ENCODE data around the gene NFATC2.

NFATC2 gene

DNA sequence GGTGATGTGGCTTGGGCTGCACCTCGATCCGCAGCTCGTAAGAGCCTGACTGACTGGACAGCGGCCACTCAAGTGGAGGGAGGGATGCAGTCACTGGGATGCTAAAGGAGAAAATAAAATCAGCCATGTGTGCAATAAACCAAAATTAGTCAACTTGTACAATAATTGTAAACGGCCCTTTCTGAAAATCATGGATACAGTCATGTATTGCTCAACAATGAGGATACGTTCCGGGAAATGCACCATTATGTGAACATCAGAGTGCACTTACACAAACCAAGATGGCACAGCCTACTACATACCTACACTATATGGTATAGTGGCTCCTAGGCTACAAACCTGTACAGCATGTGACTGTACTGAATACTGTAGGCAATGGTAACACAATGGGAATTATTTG, 25.7 kb downstream of the NFATC2 start:
- no peak for DNase-seq (ENCODE audit: low read depth in 1 of 2, low spot score in 1 of 2)

DNA sequence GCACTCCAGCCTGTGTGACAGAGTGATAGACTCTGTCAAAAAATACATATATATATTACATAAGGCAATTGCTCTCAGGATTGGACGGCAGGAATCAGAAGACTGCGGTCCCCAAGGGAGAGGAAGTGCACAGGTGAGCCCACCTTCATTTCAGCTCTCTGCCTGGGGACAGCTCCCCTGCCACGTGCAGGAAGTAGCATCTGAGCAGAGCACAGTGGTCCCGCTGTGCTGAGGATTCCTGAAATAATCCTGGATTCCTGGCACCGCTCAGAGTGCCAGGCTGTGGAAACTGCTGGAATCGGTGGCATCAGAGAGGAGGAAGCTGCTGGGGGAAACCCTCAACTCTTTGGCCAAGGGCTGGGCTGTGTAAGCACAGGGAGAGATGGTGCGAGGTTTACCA, 27.7 kb downstream of the NFATC2 start:
- no peak for DNase-seq (ENCODE audit: low read depth in 1 of 2, low spot score in 1 of 2)

DNA sequence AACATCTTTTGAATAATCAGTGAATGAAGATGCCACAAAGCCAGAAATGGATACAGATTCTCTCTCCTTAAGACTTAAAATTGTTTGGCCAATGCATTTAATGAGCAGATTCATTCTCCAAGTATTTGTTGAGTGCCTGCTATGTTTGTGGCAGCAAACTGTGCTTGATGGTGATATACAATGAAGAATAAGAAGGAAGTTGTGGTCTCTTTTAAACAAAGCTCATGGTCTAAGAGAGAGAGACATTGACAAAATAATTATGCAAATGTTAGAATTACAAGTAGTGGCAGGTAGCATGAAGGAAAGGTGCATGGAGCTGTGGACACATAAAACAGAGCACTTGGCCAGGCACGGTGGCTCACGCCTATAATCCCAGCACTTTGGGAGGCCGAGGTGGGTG, 28.3 kb downstream of the NFATC2 start:
- no peak for DNase-seq (ENCODE audit: low read depth in 1 of 2, low spot score in 1 of 2)

DNA sequence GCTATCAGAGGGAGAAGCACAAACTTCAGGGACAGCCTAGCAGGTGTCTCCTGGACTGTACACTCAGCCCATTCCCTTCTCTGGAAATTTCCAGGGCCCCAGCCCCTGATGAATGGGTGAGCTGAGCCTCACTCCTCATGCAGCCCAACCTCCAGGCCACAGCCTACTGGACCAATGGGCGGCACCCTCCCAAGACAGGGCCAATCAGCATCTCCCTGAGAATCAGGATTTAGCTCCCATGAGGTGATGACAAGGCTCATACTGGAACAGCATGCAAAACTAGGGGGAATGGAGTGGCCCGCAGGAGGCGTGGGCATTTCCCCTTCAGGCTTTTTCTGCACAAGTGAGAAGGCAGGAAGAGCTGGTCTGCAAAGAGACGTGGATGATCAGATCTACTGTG, 29.0 kb downstream of the NFATC2 start:
- DNase-seq (ENCODE audit: low read depth in 1 of 2, low spot score in 1 of 2) = no peak

DNA sequence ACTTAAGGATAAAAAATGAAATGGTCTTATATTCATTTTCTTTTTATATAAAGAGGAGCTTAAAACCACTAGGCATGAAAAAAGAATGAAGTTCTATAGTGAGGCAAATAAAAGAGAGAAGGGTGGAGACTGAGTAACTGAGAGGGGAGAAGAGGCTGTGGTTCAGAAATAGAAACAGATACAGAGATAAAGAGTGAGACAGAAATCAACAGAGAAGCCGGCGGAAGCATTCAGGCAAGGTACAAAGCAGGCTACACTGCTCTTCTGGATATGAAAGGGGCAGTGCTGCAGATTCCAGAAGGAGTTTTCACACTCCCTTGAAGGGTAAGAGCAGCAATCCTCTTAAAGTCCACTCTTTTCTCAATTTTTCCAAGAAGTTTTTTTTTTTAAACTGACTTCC, 29.9 kb downstream of the NFATC2 start:
- DNase-seq (ENCODE audit: low read depth in 1 of 2, low spot score in 1 of 2) = no peak

DNA sequence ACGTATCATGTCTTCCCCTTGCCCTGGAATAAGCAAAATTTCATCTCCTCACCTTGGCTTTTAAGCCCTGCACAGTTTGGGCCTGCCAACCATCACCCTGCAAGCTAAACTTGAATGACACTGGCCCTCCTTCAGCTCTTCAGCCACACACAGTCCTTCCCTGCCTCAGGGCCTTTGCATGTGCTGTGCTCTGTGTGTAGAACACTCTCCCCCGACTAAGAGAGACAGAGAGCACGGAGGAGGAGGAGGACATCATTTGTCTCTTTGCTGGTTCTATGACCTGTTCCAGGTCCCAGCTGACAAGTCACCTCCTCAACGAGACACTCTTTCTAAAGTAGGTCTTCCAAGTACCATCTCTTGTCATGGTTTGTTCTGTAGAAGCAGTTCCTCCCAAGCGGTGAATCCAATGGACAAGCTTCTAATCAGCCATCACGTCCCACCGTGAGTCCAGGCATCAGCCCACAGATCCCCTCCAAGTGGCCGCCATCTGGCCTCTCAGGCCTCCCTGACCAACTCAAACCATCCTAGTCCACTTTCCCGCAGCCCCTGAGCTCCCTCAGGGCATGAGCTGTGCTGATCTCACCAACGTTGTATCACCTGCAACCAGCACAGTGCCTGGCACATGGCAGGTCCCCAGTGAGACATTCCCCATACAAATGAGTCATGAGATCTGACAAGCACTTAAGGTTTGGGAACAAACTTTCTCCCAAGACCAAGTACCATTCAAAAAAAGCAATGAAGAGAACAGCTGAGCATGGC, 30.5 kb downstream of the NFATC2 start:
- DNase-seq (ENCODE audit: low read depth in 1 of 2, low spot score in 1 of 2) = no peak

DNA sequence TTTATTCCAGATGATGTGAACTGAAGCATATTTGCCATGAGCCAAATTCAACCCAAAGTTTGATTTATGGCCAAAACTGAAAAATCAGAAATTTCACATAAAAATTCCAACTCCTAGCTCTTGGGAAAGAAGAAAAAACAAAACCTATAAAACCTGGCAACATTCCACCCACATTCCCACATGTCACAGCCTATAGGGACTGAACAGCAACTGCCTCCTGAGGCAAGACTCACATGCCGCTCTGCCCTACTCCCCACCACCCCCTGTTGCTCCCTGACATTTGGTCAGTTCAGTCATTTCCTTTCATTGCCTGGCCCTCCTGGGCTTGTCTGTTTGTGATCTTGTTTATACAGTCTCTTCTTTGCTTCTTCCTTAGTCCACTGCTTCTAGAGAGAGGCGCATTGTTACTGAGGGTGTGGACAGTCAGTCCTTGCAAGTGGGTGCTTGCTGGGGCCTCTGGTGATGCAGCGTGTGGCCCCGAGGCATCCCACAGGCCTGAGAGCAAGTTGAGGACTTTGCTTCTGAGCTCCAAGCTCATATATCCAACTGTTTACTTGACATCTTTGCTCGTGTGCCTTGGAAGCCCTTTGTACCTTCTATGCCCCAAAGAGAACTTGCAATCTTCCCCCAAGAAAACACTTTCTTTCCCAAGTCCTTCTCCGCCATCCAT, 31.4 kb downstream of the NFATC2 start:
- no peak for DNase-seq (ENCODE audit: low read depth in 1 of 2, low spot score in 1 of 2)

DNA sequence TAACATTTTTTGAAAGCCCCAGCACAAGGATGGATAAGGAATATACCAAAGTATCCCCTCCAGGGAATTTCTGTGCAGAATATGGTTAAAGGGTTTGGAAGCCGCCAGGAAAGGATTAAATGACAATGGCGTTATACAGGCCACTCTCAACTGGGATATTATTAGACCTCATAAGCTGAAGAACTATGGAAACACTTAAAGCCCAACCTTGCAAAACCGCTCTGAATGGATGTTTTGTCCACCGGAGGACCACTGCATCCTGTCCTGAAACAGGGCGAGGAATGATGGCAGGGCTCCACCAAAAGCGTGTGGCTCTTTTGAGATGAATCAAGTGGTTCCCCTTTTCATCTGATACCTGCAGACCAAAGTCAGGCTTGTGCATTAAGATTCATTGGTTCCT, 32.4 kb downstream of the NFATC2 start:
- DNase-seq (ENCODE audit: low read depth in 1 of 2, low spot score in 1 of 2) = no peak

DNA sequence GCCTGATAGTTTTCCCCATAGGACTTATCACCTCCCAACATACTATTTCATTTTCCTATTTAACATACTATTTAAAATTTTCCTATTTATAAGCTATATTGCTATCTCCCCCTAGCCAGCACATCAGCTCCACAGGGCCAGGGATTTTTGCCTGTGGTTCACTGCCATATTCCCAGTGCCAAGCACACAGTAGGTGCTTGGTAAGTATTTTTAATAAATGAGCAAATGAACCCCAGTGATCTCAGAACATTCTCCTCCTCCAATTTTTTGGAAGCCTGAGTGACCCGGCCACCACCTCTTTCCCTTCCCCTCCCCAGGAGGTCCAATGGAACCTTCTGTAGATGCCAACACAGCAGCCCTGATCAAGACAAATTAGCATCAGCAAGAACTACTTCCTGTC, 33.3 kb downstream of the NFATC2 start:
- DNase-seq (ENCODE audit: low read depth in 1 of 2, low spot score in 1 of 2) = no peak

DNA sequence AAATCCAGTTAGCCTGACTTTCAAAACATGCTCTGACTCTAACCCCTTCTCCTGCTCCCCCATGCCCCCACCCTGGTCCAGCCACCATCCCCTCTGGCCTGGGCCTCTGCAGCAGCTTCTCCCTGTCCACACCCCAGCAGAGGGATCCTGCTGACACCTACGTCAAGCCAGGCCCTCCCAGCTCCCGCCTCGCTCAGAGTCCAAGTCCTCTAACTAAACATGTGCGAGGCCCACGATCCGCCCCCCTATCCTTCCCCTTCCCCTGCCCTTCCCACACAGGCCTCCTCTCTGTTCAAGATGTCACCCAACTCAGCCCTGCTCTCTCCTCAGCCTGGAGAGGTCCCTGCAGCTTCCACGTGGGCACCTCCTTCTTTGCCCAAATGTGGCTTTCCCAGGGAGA, 33.7 kb downstream of the NFATC2 start:
- DNase-seq (ENCODE audit: low read depth in 1 of 2, low spot score in 1 of 2) = no peak

DNA sequence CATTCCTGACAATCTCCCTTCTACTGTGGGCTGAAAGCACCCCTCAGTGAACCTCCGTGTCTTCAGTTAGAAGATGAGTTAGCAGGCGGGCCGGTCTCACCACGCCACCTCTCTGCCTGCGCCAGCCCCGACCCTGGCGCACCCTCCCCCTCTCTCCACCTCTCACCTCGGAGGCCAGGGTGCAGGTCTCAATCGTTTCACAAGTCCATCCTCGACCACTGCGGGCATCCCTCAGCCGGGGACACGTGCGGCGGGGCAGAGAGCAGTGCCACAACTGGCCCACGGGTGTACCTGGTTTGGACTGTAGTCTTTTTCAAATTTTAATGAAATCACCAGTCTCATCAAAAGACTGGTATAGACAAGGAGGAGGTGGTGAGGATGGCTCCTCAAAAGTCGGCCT, 34.4 kb downstream of the NFATC2 start:
- DNase-seq (ENCODE audit: low read depth in 1 of 2, low spot score in 1 of 2) = no peak

DNA sequence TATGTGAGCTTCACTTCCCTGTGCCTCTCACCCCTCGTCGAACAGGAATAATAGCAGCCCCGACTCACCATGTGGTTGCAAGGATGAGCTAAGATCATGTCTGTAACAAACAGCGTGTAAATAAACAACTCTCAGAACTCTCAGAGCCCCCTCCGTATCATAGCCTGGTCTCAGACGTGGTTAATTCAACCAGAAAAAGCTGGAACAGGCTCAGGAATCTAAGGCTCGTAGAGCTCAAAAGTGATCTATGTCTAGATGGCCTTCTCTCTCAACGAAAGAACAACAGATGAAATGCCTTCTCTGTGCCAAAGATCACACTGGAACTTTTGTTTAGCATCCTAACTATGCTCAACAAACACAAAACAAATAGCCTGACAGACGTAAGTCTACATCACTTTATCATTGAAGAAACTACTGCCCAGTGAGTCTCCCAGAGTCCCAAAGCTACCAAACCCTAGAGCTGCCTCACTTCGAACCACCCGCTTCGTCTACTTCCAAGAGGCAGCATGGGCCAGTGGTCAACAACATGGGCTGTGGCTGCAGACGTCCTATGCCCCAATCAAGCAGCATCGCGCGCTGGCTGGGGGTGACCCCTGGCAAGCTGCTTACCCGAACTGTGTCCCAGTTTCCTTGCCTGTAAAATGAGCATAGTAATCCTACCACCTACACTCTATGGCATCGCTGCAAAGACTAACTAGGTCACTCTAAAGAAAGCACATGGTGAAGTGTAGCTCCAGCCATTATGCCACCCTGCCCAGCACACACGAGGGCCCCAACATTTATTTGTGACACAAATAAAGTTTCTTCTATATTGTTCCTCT, 35.1 kb downstream of the NFATC2 start:
- DNase-seq (ENCODE audit: low read depth in 1 of 2, low spot score in 1 of 2) = no peak

DNA sequence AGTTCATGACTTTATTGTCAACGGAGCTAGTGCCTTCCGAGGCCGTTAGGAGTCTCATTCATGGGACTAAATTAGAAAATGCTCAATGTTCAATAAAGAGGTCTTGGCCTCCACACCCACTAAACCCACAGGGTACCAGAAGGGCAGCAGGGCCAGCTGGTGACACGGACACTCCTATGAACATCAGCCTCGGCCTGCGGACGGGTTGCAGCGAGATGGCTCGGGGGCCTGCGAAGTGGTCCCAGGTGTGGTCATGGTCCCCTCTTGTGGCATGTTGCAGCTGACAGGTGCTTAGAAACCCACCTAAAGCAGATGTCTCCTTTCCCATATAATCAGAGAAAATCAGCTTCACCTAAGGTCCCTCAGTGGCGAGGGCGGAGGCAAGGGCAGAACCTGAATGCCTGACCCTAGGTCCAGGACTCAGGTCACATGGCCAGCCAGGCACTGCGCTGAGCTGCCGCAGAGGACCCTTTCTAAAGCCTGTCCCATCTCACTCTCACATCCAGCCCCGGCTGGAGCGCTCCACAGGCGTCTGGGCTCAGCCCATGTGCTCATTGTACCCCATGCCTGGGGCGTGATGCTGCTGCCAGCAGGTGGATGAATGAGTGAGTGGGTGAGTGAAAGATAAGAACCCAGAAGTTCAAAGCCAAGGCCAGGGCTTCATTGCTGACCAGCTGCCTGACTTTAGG, 35.8 kb downstream of the NFATC2 start:
- no peak for DNase-seq (ENCODE audit: low read depth in 1 of 2, low spot score in 1 of 2)

DNA sequence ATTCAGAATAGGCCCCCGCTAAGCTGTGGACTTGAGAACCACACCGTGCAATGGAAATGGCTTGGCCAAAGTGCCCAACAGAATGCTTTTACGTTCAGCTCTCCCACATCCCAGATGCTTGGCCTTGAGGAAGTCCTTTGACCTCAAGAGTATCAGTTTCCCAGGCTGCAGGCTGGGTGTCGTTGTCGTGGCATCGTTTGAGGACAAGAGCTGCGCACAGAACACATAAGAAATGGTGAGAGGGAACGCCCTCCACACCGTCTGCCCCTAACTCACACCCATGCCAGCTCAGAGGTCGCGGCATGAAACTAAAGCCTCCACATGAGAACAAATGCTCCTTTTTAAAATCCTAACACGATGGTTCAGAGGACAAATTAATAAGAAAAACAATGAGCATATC, 37.0 kb downstream of the NFATC2 start:
- DNase-seq (ENCODE audit: low read depth in 1 of 2, low spot score in 1 of 2) = no peak

DNA sequence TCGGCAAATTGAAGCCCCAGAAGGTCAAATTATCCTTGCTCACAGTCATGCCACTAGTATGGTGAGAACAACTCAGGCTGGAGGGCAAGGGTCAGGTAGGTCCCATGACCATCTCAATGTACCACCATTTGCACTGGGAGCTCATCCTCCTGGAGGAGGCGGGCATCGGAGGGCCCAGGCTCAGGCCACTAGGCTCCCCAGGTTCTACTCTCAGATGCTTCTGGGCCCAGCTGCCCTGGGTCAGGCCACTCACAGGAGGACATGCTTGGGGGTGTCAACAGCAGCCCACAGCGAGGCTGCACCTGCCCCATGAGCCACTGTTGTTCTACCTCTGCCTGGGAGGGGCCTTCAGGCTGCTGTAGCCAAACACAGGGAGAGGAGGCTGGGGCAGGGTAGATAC, 39.1 kb downstream of the NFATC2 start:
- no peak for DNase-seq (ENCODE audit: low read depth in 1 of 2, low spot score in 1 of 2)

DNA sequence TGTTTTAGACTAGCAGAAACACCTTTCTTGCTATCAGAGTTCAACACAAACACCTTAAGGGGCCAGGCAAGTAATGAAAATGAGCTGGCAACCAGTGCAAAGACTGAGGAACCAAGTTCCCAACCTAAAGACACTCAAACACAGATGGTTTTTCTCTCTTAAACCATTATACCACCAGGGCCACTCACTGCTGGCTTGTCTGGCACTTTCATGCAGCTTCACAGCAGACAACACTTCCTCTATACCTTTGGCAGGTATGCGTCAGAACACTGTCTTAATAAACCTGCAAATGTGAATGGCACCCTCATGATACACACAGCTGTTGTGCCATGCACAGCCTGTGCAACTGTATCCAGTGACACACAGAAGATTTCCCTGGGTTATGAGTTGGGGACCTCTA, 41.6 kb downstream of the NFATC2 start:
- peak in 1 of 2 donors; percentile 26 for DNase-seq (ENCODE audit: low read depth in 1 of 2, low spot score in 1 of 2)

DNA sequence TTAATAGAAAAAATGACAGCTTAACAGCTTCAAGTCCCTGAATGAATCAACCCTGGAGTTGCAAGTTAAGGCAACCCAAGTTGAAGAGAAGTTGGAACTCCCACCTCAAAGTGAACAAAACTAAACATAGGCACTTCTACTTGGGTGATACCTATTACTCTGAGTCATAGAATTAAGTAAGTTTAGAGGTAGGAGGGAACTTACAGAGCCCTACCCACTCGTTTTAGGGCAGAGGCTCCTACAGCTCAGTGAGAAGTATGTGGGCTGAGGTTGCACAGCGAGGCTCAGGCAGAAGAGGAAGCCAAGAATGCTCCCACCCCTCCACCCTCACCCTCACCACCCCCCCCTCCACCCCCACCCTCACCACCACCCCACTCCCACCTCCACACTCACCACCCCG, 42.2 kb downstream of the NFATC2 start:
- peak in 1 of 2 donors; percentile 55 for DNase-seq (ENCODE audit: low read depth in 1 of 2, low spot score in 1 of 2)

DNA sequence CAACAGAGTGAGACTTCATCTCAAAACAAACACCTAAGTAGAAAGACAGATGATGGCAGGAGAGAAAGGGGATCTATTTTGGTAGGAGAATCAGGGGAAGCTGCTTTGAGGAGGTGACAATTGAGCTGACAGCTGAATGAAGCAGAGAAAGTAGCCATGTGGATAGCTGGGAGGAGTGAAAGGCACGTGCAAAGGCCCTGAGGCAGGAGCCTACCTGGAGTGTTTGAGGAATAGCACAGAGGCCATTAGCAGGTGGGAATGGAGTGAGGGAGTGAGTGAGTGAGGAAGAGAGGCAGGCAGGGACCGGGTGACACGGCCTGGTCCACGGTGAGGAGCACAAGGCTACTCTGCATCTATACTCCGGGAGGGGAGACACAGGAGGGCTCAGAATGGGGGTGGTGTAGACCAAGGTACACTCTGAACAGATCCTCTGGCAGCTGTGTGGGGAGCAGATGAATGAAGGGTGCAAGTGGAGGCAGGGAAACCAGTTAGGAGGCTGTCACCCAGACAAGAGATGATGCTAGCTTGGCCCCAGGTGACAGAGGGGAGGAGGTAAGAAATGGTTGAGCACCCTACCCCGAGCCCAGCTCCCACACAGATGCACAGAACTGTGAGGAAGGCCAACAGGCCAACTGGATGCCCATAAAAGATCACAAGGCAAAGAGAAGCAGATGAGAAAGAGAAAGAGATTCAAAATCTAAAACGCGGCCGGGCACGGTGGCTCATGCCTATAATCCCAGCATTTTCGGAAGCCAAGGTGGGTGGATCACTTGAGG, 43.6 kb downstream of the NFATC2 start:
- DNase-seq (ENCODE audit: low read depth in 1 of 2, low spot score in 1 of 2) = no peak

DNA sequence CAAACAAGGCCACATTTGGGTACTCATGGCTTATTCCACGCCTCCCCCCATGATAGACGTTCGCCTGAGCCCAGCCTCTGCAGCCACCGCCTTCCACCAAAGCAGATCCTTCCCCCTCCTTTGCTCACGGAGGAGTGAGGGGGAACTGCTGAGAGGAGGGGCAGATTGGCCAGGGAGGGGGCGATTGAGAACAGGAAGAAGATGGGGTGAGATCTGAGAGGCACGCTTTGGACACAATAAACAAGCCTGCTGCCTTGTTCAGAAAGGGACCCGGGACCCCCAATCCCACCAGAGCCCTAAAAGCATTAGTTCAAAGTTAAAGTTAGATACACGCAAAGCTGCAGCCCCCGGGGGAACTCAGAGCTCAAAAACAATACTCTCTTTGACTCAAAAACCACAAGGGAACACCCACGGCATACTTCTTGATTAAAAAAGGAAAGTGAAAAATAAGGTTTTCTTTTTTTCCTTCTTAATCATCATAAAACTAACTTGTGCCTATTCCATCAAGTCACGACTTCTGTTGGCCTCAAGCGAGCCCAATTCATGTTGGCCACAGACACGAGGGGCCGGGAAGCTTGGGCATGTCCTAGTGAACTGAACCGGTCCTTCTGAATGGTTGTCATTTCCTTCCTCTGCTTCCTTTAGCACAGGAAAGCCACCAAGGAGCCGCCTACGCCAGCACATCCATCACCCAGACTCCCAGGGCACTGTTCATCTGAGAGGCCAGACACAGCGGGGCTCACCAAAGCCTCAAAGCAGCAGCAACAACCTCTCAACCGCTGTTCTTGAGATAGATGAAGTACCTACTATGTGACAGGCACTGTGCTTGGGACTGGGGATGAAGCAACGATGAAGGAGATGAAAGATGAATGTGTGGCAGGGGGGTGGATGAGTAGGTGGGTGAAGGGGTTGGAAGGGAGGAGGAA, 44.7 kb downstream of the NFATC2 start:
- DNase-seq (ENCODE audit: low read depth in 1 of 2, low spot score in 1 of 2) = peak; percentile 35 to 51

DNA sequence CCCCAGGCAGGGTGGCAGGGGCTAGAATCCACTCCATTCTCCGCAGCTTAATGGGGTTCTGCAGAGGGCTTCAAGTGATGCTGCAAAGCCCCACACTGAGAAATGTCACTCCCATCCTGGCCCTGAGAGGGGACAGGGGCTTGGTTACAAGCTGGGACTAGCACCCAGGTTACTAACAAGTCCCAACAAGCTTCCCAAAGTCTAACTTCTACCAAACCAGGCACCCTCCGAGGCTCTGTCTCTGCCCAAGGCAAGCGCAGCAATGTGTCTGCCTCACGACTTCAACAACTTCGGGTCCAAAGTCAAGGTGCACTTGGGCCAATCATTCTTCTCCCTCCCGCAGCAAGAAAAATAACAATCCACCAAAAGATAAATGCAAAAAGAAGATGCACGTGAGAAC, 45.6 kb downstream of the NFATC2 start:
- no peak for DNase-seq (ENCODE audit: low read depth in 1 of 2, low spot score in 1 of 2)

All from activated CD4-positive, alpha-beta T cell treated with anti-CD3 and anti-CD28 coated beads, Interleukin-2, amount 50 U/mL, for 24 hours (primary cell).